ENCODE measurements around the gene TRPM4.
A peak's percentile ranks its signal among the peaks of the same experiment; 100 is the strongest.
"Not testable (repeated sequence)": the region's sequence is repeated elsewhere in the genome, so short reads cannot be mapped to it uniquely, and the experiment has no call there.

TRPM4 gene

GRCh38 chr19:49127225-49127624 is 30.4 kb upstream of the TRPM4 start:
- DNase-seq (ENCODE audit: low read depth, low spot score), result not testable (repeated sequence)

DNA sequence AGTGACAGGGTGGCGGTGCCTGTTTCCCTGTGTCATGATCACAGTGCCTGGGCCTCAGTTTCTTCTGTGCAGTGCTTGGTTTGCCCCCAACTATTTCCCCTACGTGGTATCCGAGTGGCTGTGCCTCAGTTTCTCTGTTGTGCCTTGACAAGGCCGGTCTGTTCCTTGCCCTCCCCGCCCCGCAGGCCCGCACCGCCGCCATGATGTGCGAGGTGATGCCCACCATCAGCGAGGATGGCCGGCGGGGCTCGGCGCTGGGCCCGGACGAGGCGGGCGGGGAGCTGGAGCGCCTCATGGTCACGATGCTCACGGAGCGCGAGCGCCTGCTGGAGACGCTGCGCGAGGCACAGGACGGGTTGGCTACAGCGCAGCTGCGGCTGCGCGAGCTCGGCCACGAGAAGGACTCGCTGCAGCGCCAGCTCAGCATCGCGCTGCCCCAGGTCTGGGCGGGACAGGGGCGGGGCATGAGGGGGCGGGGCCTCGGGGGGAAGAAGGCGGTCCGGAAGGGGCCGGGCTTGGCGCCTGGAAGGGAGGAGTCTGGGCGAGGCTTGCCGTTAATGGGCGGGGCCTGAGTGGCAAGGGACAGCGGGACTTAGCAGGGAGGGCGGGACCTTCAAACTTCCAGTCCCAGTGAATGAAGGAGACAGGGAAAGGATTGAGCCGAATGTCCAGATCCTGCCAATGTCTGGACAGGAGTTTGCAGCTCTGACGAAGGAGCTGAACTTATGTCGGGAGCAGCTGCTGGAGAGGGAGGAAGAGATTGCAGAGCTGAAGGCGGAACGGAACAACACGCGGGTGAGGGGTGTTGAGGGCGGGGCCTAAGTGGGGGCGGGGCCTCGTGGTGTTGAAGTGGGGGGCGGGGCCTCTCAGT is 29.7 kb upstream of the TRPM4 start:
- DNase-seq (ENCODE audit: low read depth, low spot score), result peak; percentile 88

DNA sequence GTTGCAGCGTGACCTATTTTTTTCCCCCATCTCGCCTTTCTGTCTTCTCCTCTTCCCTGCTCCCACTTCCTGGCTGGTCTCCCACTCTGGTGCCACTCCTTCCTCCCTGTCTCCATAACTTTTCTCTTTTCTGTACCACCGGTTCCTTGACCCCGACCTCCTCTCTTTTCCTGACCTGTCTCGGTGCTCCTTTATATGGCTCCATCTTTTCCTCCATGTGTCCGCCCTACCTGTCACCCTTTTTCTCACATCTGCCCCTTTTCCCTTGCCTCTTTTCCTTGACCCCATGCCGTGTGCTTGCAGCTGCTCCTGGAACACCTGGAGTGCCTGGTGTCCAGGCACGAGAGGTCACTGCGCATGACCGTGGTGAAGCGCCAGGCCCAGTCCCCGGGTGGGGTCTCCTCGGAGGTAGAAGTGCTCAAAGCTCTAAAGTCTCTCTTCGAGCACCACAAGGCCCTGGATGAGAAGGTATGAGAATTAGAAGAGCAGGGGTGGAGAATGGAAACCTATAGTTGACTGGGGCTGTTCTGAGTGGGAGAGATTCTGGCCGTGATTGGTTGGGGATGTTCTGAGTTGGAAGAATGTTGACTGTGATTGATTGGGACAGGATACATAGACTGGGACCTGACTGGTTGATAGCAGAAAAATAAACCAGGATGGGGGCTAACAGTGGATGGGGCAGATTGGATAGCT is 28.9 kb upstream of the TRPM4 start:
- DNase-seq (ENCODE audit: low read depth, low spot score), result no peak

DNA sequence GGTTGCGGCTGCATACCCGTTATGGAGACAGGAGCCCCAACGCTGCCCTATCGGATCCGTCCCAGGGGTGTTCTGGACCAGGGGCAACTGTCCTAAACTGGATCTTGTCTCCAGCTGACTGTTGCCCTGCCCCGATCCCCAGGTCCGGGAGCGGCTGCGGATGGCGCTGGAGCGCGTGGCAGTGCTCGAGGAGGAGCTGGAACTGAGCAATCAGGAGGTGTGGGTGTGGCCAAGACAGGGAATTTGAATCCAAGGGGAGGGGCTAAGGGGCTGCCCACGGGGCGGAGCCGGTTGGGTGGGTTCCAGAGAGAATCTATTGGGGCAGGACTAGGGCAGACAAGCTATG is 28.4 kb upstream of the TRPM4 start:
- DNase-seq (ENCODE audit: low read depth, low spot score), result no peak

DNA sequence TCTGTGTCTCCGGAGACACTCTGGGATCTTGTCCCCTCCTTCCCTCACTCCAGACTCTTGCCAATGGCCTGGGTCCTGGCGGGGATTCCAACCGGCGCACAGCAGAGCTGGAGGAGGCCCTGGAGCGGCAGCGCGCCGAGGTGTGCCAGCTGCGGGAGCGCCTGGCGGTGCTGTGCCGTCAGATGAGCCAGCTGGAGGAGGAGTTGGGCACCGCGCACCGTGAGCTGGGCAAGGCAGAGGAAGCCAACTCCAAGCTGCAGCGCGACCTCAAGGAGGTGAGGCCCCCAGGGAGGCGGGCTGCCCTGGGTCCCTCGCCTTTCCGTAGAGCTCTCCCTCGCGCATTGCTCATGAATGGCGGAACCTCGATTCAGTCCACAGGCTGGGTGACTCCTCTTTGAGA is 27.3 kb upstream of the TRPM4 start:
- DNase-seq (ENCODE audit: low read depth, low spot score), result no peak

DNA sequence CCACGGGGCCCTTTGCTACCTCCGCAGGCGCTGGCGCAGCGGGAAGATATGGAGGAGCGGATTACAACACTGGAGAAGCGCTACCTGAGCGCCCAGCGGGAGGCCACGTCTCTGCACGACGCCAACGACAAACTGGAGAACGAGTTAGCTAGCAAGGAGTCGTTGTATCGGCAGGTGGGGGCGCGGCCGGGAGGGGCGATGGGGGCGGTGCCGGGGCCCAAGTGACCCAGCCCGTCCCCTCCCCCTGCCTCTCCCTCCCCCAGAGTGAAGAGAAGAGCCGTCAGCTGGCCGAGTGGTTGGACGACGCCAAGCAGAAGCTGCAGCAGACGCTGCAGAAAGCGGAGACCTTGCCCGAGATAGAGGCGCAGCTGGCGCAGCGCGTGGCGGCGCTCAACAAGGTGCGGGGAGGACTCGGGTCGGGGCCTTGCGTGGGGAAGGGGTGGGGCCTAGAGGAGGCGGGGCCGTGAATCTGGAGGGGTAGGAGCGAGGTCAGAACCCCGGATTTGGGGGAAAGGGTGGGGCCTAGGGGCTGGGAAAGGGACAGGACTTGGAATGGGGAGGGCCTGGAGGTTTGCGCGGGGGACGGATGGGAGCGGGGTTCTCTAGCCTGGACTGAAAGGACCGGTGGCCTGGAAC is 24.5 kb upstream of the TRPM4 start:
- no peak for DNase-seq (ENCODE audit: low read depth, low spot score)

DNA sequence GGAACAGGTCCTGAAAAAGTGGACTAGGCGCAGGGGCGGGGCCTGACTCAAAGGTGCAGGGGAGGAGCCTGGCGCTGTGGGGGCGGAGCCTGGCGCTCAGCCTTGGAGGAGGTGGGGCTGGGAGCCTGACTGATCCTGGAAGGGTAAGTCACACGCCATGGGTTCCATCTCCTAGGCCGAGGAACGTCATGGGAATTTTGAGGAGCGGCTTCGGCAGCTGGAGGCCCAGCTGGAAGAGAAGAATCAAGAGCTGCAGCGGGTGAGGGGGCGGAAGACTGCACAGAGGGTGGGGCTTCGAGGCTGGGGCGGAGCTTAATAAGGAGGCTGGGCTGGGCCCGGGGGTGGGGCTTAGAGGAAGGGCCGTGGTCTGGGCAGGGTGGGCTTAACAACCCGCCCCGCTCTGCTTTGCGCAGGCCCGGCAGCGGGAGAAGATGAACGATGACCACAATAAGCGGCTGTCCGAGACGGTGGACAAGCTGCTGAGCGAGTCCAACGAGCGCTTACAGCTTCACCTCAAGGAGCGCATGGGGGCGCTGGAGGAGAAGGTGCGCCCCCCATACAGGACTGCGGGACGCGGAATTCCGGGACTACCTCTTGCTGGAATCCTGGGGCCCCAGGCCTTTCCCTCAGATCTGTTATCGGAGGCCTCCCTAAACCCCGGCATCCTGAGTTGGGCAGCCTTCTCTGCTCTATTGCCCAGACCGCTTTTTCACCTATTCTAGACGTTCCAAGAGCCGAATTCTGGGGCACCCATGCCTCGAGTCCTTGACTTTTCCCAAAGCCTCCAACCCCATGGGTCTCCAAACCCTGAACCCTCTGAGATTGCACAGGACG is 23.8 kb upstream of the TRPM4 start:
- no peak for DNase-seq (ENCODE audit: low read depth, low spot score)

DNA sequence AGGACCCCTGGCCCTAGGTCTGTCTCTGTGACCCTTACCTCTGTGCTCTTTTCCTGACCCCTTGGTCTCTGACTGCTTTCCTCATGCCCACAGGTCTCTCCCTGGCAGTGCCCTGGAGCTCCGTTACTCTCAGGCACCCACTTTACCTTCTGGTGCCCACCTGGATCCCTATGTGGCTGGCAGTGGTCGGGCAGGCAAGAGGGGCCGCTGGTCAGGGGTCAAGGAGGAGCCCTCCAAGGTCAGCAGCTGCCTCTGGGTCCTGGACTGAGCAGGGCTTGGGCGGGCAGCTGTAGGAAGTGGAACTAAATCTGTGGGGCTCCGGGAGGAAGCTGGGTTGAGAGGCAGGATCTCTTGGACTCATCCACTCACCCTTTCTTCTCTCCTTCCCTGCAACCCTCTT is 21.9 kb upstream of the TRPM4 start:
- DNase-seq (ENCODE audit: low read depth, low spot score), result no peak

GRCh38 chr19:49136771-49137171 is 20.8 kb upstream of the TRPM4 start:
- no peak for DNase-seq (ENCODE audit: low read depth, low spot score)

- no peak for DNase-seq (ENCODE audit: low read depth, low spot score)
Measured at GRCh38 chr19:49140951-49141350, 16.6 kb upstream of the TRPM4 start.

DNA sequence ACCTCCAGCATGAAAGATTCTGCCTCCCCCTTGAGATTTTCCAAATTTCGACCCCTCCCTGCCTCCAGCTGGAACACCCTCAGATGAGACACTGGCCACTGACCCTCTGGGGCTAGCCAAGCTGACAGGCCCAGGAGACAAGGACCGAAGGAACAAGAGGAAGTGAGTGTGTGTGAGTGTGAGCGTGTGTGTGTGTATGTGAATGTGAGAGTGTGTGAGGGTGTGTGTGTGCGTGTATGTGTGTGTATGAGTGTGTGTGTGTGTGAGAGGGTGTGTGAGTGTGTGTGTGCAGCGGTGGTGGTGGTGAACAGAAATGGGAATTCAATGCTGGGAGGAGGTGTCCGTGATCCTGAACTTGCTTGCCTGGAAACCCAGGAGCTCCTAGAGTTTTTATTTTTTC is 16.2 kb upstream of the TRPM4 start:
- DNase-seq (ENCODE audit: low read depth, low spot score), result no peak

DNA sequence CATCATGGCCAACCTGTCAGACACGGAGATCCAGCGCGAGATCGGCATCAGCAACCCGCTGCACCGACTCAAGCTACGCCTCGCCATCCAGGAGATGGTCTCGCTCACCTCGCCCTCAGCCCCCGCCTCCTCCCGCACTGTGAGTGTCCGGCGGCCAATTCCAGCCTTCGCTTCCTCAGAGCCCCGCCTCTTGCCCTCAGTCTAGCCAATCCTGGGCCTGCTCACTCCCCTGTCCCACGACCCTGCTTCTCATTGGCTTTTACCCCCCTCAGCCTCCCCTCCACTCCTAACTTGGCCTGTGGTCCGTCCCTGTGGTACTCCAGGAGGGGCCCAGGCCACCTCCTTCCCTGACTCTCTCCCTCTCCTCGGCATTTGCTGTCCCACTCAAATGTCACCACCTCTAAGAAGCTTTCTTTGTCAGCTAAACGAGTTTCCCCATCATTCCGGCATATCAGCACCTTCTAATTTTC is 14.7 kb upstream of the TRPM4 start:
- DNase-seq (ENCODE audit: low read depth, low spot score), result peak; percentile 67

DNA sequence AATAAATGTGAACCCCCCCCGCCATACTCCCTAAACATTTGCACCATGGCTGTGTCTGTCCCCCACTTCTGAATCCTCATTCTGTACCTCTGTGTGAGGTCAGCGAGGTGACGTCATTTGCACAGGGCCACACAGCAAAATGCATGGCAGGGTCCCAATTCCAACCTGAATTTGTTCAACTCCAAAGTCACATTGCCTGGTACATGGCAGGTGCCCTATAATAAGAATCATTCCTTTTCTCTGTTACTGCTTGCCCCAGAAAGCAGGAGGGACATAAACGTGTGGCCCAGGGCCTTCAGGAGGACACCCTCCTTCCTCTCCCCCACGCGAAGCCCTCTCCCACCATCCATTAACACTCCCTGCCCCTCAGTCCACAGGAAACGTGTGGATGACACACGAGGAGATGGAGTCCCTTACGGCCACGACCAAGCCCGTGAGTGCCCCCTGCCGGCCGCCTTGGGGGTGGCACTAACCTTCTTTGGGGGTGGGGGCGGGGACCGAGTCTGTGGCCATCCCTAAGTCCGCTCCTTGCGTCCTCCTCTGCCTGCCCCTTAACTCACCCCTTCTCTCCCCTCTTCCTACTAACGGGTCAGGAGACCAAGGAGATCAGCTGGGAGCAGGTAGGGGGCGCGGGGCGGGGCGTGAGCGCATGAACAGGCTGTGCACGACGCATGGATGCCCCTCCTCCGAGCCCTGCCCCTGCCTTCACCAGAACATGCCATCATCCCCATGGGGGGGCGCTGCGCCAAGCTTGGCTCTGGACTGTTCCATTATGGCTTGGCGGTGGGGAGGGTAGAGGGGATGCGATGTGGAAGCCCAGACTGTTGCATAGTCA is 11.8 kb upstream of the TRPM4 start:
- DNase-seq (ENCODE audit: low read depth, low spot score), result peak; percentile 57

DNA sequence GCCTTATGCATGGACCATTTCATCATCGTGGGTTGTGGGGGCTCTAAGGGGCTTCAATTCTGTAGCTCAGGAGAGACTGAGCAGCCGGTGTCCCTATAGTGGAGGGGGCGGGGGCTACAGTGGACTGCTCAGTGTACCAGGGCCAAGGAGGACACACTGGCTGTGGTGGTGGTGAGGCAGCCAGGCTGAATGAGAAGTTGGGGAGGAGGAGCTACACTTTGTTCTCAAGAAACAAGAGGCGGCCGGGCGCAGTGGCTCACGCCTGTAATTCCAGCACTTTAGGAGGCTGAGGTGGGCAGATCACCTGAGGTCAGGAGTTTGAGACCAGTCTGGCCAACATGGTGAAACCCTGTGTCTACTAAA is 11.2 kb upstream of the TRPM4 start:
- not testable (repeated sequence) for DNase-seq (ENCODE audit: low read depth, low spot score)

GRCh38 chr19:49148044-49148682 is 9.4 kb upstream of the TRPM4 start:
- DNase-seq (ENCODE audit: low read depth, low spot score), result no peak

DNA sequence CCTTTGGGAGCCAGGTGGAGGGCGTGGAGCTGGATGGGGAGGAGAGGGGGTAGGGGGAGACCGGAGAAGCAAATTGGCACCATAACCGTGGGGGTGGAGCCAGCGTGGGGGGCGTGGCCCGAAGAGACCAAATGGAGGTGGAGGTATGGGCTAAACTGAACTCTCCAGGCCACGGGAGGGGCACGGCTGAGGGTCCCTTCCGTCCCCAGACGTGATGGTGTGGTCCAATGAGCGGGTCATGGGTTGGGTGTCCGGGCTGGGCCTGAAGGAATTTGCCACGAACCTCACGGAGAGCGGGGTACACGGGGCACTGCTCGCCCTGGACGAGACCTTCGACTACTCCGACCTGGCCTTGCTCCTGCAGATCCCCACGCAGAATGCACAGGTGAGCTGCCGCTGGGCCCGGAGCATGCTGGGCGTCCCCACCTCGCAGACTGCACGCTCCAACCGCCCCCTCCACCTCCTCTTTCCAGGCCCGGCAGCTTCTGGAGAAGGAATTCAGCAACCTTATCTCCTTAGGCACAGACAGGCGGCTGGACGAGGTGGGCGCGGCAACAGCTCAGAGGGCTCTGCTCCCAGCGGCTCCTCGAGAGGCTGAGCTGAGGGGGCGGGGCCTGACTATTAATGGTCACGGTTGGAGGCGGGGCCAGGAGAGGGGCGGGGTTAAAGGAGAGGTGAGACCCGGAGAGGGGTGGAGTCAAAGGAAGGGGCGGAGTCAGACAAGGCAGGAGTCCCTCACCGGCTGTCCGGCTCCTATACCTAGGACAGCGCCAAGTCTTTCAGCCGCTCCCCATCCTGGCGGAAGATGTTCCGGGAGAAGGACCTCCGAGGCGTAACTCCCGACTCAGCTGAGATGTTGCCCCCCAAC is 8.6 kb upstream of the TRPM4 start:
- peak; percentile 70 for DNase-seq (ENCODE audit: low read depth, low spot score)

GRCh38 chr19:49149652-49150105 is 7.9 kb upstream of the TRPM4 start:
- DNase-seq (ENCODE audit: low read depth, low spot score), result peak; percentile 67

GRCh38 chr19:49150106-49150943 is 7.3 kb upstream of the TRPM4 start:
- DNase-seq (ENCODE audit: low read depth, low spot score), result peak; percentile 54

GRCh38 chr19:49150944-49151243 is 6.7 kb upstream of the TRPM4 start:
- no peak for DNase-seq (ENCODE audit: low read depth, low spot score)

Data from brain pericyte (primary cell).